Ascending aorta (tissue), 2 donors: ENCODE data around the gene ZEB1. TPM values are rescaled to one million over a fixed set of nuclear protein-coding genes. Genes with fewer than 3 reads are reported as not detected.

Experiments
- DNase-seq, 2 donors: peaks; one replicate each; pipeline ENCODE4 v3.0.0-alpha.2; 2019; ENCODE audit warnings: low spot score in 2 of 2
- H3K27ac ChIP-seq, 2 donors: fragments of 200-600 bp; sonication (generic); one replicate each; pipeline ENCODE4 v1.5.1; 2016 to 2017; ENCODE audit warnings: mild to moderate bottlenecking in 1 of 2
- H3K27me3 ChIP-seq: fragments of 200-600 bp; sonication (generic); one replicate; pipeline ENCODE4 v1.5.1; 2017
- H3K36me3 ChIP-seq, 2 donors: fragments of 200-600 bp; sonication (generic); one replicate each; pipeline ENCODE4 v1.5.1; 2016
- H3K4me1 ChIP-seq, 2 donors: fragments of 200-600 bp; sonication (generic); one replicate each; pipeline ENCODE4 v1.5.1; 2016 to 2017; ENCODE audit warnings: mild to moderate bottlenecking in 1 of 2
- H3K4me3 ChIP-seq, 2 donors: fragments of 200-600 bp; sonication (generic); one replicate each; pipeline ENCODE4 v1.5.1; 2016 to 2017; ENCODE audit warnings: mild to moderate bottlenecking in 1 of 2
- H3K9me3 ChIP-seq, 2 donors: fragments of 200-600 bp; sonication (generic); one replicate each; pipeline ENCODE4 v1.5.1; 2016
- CTCF ChIP-seq, 3 experiments: fragments of 200-600 bp in 2 of 3; fragments of 450-650 bp in 1 of 3; sonication (generic) in 2 of 3; IDR thresholded peaks; one replicate each; pipeline ENCODE4 v1.5.1; 2016 to 2019; ENCODE audit warnings: antibody characterized with exemption in 3 of 3, mild to moderate bottlenecking in 1 of 3, moderate library complexity in 1 of 3
- intact Hi-C: fragments of 100-400 bp; cut with DNase I; formaldehyde crosslinking; loops from one replicate; pipeline ENCODE4 v1.15.1; 2023
- total RNA-seq: library from RNA; depleted of rRNA; stranded (reverse); fragments of >200 nt; gene quantifications from one replicate; pipeline ENCODE4 v1.1.0, GENCODE V29; 2016

The ZEB1 gene
- total RNA-seq, 1 donor from 2014 or later = 77.3 TPM

DNA sequence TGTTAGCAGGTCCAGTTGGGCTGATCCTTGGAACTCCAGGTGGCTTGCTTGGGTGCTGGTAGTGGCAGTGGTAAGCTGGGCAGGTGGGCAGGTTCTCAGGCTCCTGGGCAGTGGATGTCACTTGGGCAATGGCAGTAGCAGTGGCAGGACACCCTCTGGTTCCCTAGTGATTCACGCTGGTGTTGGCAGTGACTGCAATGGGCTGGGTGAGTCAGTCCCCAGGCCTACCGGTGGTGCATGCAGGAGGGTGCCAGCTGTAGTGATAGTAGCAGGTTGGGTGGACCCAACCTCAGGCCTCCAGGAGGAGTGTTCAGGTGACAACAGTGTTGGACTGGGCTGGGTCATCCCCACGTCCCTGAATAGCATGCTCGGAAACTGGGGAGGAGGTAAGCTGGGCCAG, 189.2 kb downstream of the ZEB1 start:
- H3K4me3 ChIP-seq = no peak overlapping the region
- H3K27me3 ChIP-seq = no peaks in the 10 kb centered on the region
- DNase-seq = no peak
- H3K27ac ChIP-seq = no peak overlapping the region
- no peak for TF ChIP-seq CTCF (IDR thresholded peaks at IDR 0.05)
- peaks cover 22 to 70% of the 10 kb centered on the region in 2 donors for H3K36me3 ChIP-seq
- peaks cover 14 to 28% of the 10 kb centered on the region in 2 donors for H3K9me3 ChIP-seq
- intact Hi-C loops = no loop called here
- H3K4me1 ChIP-seq = no peaks in the 10 kb centered on the region

DNA sequence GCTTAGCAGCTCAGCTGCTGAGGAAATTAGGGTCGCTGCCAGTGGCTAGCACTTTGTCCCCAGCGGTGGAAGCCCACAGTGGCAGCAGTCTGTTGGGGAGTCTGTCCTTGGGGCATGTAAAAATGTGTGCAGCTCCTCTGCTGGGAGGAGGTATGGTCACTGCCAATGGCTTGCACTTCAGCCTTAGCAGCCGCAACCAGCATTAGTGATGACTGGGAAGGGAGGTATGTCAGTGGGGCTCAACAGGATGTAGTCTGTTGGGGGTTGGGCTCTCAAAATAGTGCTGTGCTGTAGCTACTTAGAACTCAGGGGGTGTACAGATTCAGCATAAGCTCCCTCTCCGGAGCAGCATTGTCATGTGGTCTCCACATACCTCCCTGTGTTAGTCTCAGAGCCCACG, 189.9 kb downstream of the ZEB1 start:
- no peak for TF ChIP-seq CTCF (IDR thresholded peaks at IDR 0.05)
- no peak overlapping the region for H3K27ac ChIP-seq
- peaks cover 14 to 28% of the 10 kb centered on the region in 2 donors for H3K9me3 ChIP-seq
- no peak for DNase-seq
- H3K36me3 ChIP-seq = peaks cover 22 to 71% of the 10 kb centered on the region in 2 donors
- H3K4me3 ChIP-seq = no peak overlapping the region
- intact Hi-C loops = no loop called here
- no peaks in the 10 kb centered on the region for H3K27me3 ChIP-seq
- H3K4me1 ChIP-seq = no peaks in the 10 kb centered on the region

GRCh38 chr10:31509989-31510388, 191.0 kb downstream of the ZEB1 start:
- no peak for DNase-seq
- Histone ChIP-seq H3K4me1 (no peaks in the 10 kb centered on the region), H3K4me3 (no peak overlapping the region), H3K27ac (no peak overlapping the region), H3K9me3 (peaks cover 14 to 28% of the 10 kb centered on the region in 2 donors), H3K27me3 (no peaks in the 10 kb centered on the region), H3K36me3 (peaks cover 22 to 74% of the 10 kb centered on the region in 2 donors)
- intact Hi-C loops = no loop called here
- no peak for TF ChIP-seq CTCF (IDR thresholded peaks at IDR 0.05)

DNA sequence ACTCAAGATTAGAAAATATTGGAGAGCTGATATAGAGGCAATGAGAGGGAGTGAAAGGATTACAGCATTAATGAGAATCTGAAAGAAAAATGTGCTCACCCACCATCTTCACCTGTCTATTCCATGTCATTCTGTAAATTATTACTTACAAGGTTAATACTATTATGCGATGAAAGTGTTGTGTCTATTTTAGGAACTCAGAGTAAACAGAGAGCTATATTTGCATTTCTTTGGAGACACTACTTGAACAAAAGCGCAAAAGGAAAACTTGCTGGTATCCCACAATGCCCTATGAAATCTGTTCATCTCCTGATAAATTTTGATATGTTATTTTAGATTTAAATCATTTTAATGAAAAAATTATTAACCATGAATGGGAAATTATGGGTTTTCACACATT, 196.1 kb downstream of the ZEB1 start:
- intact Hi-C loops = no loop called here
- H3K9me3 ChIP-seq = no peaks in the 10 kb centered on the region
- DNase-seq = no peak
- H3K4me1 ChIP-seq = no peaks in the 10 kb centered on the region
- peaks cover 11 to 41% of the 10 kb centered on the region in 2 donors for H3K36me3 ChIP-seq
- no peak overlapping the region for H3K27ac ChIP-seq
- H3K4me3 ChIP-seq = no peak overlapping the region
- no peak for TF ChIP-seq CTCF (IDR thresholded peaks at IDR 0.05)
- no peaks in the 10 kb centered on the region for H3K27me3 ChIP-seq

- H3K4me3 ChIP-seq = no peak overlapping the region
- no peak for DNase-seq
- peaks cover 14 to 41% of the 10 kb centered on the region in 2 donors for H3K36me3 ChIP-seq
- H3K27me3 ChIP-seq = no peaks in the 10 kb centered on the region
- TF ChIP-seq CTCF (IDR thresholded peaks at IDR 0.05) = no peak
- no peaks in the 10 kb centered on the region for H3K9me3 ChIP-seq
- intact Hi-C loops = no loop called here
- H3K4me1 ChIP-seq = no peaks in the 10 kb centered on the region
- H3K27ac ChIP-seq = no peak overlapping the region
Observed at GRCh38 chr10:31515819-31516402, 196.9 kb downstream of the ZEB1 start.
